GM12873 (cell line): ENCODE measurements around the gene PPP1R15A.

ENCODE experiments used
- CTCF ChIP-seq: IDR thresholded peaks from 2 replicates; pipeline ENCODE4 v1.5.1; 2012; ENCODE audit warnings: low read depth, mild to moderate bottlenecking, moderate library complexity, low read length, control low read depth; ENCODE audit not compliant: insufficient read depth; ENCODE audit errors: missing control alignments

The PPP1R15A gene

DNA sequence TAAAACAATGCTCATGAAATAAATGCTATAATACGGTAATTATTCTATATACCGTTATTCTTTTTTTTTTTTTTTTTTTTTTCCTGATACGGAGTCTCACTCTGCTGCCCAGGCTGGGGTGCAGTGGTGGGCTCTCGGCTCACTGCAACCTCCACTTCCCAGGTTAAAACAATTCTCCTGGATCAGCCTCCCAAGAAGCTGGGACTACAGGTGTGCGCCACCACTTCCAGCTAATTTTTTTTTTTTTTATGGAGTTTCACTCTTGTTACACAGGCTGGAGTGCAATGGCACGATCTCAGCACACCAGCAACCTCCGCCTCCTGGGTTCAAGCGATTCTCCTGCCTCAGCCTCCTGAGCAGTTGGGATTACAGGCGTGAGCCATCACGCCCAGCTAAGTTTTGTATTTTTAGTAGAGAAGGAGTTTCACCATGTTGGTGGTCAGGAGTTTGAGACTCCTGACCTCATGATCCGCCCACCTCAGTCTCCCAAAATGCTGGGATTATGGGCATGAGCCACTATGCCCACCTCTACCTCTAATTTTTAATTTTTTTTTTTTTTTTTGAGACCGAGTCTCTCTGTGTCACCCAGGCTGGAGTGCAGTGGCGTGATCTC is 6.9 kb downstream of the PPP1R15A start:
- TF ChIP-seq CTCF = no peak

- no peak for TF ChIP-seq CTCF
Observed at GRCh38 chr19:48881741-48882657, 9.8 kb downstream of the PPP1R15A start.

DNA sequence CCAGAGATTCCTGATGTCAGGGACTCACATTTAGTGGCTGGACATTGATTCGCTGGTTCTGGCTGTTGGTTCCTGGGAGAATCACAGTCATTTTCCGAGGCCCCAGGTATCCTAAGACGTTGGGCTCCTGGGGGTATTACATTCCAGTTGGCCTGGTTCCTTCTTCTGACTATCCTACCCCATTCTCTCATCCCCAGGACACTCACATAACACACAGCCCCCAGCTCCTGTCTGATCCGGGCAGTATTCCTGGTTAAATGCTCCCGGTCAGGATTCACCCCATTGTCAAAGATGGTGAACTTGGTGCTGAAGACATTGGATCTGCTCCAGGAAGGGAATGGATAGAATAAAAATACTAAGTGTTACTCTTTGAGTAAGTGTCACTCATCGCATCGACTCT is 11.5 kb downstream of the PPP1R15A start:
- no peak for TF ChIP-seq CTCF

GRCh38 chr19:48887861-48888612 is 15.8 kb downstream of the PPP1R15A start:
- TF ChIP-seq CTCF = no peak

DNA sequence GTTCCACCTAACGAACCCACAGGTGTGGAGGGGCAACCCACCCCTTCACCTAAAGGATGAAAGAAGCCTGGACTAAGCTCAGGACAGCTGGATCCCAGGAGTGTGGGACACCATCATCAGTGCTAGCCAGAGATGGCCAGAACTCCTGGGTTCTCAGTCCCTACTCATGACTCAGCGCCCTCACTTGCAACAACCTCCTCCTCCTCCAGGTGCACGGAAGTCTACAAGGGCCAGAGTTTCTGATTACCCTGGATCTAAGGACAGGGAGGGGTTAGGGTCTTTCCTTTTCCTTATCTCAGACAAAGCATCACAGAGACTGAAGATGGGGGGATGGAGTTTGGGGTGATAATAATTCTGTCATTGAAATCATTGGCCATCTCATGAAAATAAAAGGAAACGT is 18.3 kb downstream of the PPP1R15A start:
- TF ChIP-seq CTCF = no peak

DNA sequence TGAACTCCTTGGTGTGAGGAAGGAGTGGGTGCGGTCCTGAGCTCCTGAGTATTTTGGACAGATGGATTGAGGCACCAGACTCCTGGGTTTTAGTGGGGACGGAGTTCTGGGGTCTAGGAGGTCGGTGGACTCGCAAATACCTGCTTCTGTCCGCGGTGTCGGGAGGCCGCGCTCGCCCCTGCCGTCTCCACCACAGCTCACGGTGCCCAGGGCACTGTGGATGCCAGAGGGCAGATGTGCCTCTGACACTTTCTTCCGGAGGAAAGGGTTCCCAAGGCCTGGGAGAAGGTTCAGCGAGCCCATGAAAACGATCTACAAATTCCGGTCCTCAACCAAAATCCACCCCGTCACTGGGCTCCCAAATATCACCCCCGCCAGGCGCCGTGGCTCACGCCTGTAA is 23.0 kb downstream of the PPP1R15A start:
- no peak for TF ChIP-seq CTCF

DNA sequence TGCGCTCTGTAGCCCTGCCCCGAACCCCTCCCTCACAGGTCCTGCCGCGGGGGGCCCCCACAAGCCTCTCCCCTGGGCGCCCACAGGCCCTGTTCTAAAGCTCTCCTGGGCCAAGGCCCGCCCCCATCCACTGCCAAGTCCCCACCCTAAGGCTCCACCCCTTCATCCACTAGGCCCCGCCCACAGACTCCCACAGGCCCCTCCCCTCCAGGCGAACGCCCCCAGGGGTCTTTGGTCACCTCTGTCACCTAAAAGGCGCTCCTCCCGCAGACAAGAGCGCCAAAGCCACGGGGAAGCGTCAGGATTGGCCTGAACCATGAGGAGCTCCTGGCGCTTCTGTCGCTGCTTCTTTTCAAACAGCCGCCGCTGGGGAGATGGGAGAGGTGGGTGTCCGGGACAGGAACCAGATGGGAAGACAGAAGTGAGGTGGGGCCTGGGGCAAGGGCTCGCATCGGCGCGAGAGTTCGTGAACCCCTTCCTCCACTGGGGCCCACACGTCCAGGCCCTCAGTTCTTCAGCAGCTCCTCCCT is 24.0 kb downstream of the PPP1R15A start:
- TF ChIP-seq CTCF = no peak
